ENCODE data around the gene SNIP1. TPM values are rescaled to one million over a fixed set of nuclear protein-coding genes. Genes with fewer than 3 reads are reported as not detected.

Gene SNIP1
- total RNA-seq, 4 donors from 2014 or later = 13.5 to 23.4 (median 15.6) TPM

DNA sequence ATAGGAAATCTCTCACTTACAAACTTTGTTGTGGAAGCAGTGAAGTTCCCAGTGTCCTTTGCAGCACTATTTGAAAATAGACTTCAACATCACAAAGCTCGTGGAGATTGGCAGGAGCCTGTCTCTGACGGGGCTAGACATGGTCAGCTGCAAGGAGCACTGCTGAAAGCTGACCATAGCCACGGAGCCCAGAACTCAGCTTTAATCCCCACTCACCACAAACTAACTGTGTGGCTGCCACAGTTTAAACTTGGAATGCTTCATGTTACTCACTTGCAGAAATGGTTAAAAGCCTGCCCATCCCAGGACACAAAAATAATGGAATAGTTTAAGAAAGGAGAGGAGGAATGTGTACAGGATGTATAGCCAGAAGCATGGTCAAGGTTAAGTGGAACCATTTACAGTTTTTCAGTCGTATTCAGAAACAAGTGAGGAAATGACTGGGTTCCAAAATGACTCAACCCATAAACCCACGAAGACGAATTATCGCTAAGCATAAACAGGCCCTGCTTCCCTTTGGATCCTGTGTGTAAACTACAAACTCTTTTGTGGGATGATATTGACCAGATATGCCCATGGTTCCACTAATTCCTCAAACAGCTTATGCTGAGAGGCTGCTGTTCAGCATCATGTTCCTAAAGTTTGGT, 20.9 kb upstream of the SNIP1 start:
- Histone ChIP-seq H3K27ac (no peak overlapping the region), H3K4me3 (no peak overlapping the region), H3K27me3 (no peaks in the 10 kb centered on the region), H3K9me3 (no peaks in the 10 kb centered on the region), H3K4me1 (no peaks in the 10 kb centered on the region), H3K36me3 (peaks cover 99% of the 10 kb centered on the region)
- TF ChIP-seq, protein P1, sequence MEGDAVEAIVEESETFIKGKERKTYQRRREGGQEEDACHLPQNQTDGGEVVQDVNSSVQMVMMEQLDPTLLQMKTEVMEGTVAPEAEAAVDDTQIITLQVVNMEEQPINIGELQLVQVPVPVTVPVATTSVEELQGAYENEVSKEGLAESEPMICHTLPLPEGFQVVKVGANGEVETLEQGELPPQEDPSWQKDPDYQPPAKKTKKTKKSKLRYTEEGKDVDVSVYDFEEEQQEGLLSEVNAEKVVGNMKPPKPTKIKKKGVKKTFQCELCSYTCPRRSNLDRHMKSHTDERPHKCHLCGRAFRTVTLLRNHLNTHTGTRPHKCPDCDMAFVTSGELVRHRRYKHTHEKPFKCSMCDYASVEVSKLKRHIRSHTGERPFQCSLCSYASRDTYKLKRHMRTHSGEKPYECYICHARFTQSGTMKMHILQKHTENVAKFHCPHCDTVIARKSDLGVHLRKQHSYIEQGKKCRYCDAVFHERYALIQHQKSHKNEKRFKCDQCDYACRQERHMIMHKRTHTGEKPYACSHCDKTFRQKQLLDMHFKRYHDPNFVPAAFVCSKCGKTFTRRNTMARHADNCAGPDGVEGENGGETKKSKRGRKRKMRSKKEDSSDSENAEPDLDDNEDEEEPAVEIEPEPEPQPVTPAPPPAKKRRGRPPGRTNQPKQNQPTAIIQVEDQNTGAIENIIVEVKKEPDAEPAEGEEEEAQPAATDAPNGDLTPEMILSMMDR (IDR thresholded peaks at IDR 0.05) = no peak
- TF ChIP-seq POLR2AphosphoS5 (IDR thresholded peaks at IDR 0.05) = no peak
- no peak for DNase-seq (ENCODE audit: low spot score in 2 of 2)
- WGBS = 76% methylated on average over 7 of the region's 7 CpGs

DNA sequence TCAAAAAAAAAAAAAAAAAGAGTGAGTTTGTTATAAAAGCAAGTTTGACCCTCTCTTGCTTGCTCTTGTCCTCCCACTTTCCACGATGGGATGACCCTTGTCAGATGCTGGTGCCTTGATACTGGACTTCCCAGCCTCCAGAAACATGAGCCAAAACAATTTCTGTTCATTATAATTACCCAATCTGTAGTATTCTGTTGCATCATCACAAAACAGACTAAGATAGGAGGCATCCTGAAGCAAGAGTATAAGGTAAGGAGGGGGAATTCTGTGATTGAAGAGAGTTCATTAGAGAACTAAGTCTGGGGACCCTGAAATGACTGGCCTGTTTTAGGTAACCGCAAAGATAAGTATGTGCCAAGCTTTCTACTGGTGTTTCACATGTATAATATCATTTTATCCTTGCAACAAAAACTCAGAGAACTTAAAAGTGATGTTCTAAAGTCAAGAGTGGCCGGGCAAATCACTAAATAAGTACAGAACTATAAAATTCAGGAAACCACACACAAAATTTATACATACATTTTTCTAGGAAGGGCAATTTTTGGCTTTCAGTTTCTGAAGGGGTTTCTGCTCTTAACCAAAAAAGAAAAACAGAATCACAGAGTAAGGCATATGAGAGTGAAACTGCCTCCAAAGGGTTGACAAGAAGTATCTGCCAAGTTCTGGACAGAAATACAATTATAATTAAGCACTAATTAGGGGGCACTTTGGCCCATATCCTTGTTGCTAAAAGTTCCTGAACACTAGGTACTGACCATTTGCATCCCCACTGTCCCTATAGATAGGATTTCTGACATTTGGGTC, 16.6 kb upstream of the SNIP1 start:
- Histone ChIP-seq H3K9me3 (no peaks in the 10 kb centered on the region), H3K4me1 (no peaks in the 10 kb centered on the region), H3K4me3 (no peak overlapping the region), H3K27me3 (no peaks in the 10 kb centered on the region), H3K36me3 (peaks cover 98% of the 10 kb centered on the region), H3K27ac (no peak overlapping the region)
- 93% methylated on average over 3 of the region's 3 CpGs for WGBS
- DNase-seq (ENCODE audit: low spot score in 2 of 2) = no peak
- TF ChIP-seq POLR2AphosphoS5 (IDR thresholded peaks at IDR 0.05) = no peak
- no peak for TF ChIP-seq POLR2A (IDR thresholded peaks at IDR 0.05)
- TF ChIP-seq, protein P1 (IDR thresholded peaks at IDR 0.05) = no peak
- no peak for TF ChIP-seq EP300 (IDR thresholded peaks at IDR 0.05)

DNA sequence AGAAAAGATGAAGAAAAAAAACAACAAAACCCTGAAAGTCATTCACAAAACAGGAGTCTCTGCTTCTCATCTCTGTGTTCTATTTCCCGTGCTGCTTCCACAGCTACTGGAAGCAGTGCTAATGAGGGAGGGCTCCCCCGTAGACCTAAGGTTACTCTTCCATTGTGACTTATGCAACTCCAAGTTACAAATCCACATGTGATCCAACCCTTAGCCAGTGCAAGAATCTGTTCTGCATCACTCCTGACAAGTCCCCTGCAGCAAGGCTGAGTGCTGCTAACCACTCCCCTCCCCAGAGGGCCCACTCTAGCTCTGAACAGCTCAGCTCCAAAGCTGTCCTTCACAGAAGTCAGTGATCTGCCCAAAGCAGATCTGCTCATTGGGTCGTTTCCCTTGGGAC, 12.9 kb upstream of the SNIP1 start:
- TF ChIP-seq POLR2AphosphoS5 (IDR thresholded peaks at IDR 0.05) (no peak), POLR2A (IDR thresholded peaks at IDR 0.05) (no peak), EP300 (IDR thresholded peaks at IDR 0.05) (no peak)
- TF ChIP-seq, protein P1 (IDR thresholded peaks at IDR 0.05) = no peak
- Histone ChIP-seq H3K36me3 (peaks cover 70% of the 10 kb centered on the region), H3K27ac (no peak overlapping the region), H3K9me3 (no peaks in the 10 kb centered on the region), H3K4me1 (no peaks in the 10 kb centered on the region), H3K27me3 (no peaks in the 10 kb centered on the region), H3K4me3 (no peak overlapping the region)
- 65% methylated on average over 3 of the region's 3 CpGs for WGBS
- no peak for DNase-seq (ENCODE audit: low spot score in 2 of 2)

DNA sequence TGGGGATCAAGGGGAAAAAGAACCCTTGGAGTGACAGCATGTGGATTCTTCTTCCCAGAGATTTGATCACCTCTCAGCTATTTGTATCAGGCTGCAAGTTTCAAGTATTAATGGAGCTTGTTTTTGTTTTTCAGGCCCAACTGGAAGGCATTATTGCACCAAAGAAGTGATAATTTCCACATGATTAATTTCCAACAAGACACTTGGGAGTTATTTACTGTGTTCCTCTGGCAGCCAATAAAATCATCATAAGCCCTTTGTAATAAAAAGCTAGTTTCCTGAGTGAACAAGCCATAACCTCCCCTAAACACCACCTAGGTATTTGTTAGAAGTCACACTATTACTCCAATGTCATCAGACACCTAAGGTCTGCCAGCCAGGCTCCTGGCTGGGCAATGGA, 10.8 kb upstream of the SNIP1 start:
- no peaks in the 10 kb centered on the region for H3K27me3 ChIP-seq
- peaks cover 49% of the 10 kb centered on the region for H3K36me3 ChIP-seq
- H3K4me3 ChIP-seq = no peak overlapping the region
- no peak for TF ChIP-seq POLR2AphosphoS5 (IDR thresholded peaks at IDR 0.05)
- TF ChIP-seq, protein P1 (IDR thresholded peaks at IDR 0.05) = no peak
- TF ChIP-seq POLR2A (IDR thresholded peaks at IDR 0.05) = no peak
- TF ChIP-seq EP300 (IDR thresholded peaks at IDR 0.05) = no peak
- H3K4me1 ChIP-seq = no peaks in the 10 kb centered on the region
- no peak overlapping the region for H3K27ac ChIP-seq
- H3K9me3 ChIP-seq = no peaks in the 10 kb centered on the region
- no peak for DNase-seq (ENCODE audit: low spot score in 2 of 2)

DNA sequence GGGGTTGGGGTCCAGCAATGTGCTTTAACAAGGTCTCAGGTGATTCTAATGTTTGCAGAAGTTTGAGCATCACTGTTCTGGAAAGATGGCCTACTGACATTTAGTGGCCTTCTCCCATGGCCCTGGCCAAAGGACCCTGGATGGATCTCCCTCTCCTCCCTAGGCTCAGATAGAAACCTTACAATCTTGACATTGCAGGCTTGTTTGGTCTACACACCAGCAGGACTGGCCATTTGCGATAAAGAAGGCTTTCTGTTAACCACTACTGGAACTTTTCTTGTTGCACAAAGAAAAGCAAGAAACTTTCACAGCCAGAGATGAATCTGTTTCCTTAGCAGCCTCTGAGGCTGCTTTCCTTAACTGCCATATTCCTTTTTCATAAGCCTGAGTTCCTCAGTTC, 8.9 kb upstream of the SNIP1 start:
- peaks cover 32% of the 10 kb centered on the region for H3K36me3 ChIP-seq
- no peak overlapping the region for H3K4me3 ChIP-seq
- no peaks in the 10 kb centered on the region for H3K4me1 ChIP-seq
- 91% methylated on average over 1 of the region's 1 CpG for WGBS
- H3K27ac ChIP-seq = no peak overlapping the region
- no peaks in the 10 kb centered on the region for H3K9me3 ChIP-seq
- no peak for DNase-seq (ENCODE audit: low spot score in 2 of 2)
- no peaks in the 10 kb centered on the region for H3K27me3 ChIP-seq
- TF ChIP-seq POLR2A (IDR thresholded peaks at IDR 0.05) (no peak), POLR2AphosphoS5 (IDR thresholded peaks at IDR 0.05) (no peak), EP300 (IDR thresholded peaks at IDR 0.05) (no peak)
- TF ChIP-seq, protein P1 (IDR thresholded peaks at IDR 0.05) = no peak
